KMS-11 (cell line): ENCODE measurements around the gene OR2C1.

ENCODE experiments used
- H2AFZ ChIP-seq: fragments of 200-600 bp; sonication (generic); 2 replicates; pipeline ENCODE4 v1.6.1; 2016; ENCODE audit warnings: antibody characterized with exemption, mixed run types, low read depth
- H3K27ac ChIP-seq: fragments of 200-600 bp; sonication (generic); 2 replicates; pipeline ENCODE4 v1.6.1; 2016; ENCODE audit warnings: mild to moderate bottlenecking, mixed run types
- H3K27me3 ChIP-seq: fragments of 200-600 bp; sonication (generic); 2 replicates; pipeline ENCODE4 v1.6.1; 2017; ENCODE audit warnings: mild to moderate bottlenecking, low read depth, mixed run types, moderate library complexity; ENCODE audit not compliant: insufficient read depth
- H3K36me3 ChIP-seq: fragments of 200-600 bp; sonication (generic); 2 replicates; pipeline ENCODE4 v1.6.1; 2017; ENCODE audit warnings: mild to moderate bottlenecking, mixed run types; ENCODE audit not compliant: insufficient read depth
- H3K4me1 ChIP-seq: fragments of 200-600 bp; sonication (generic); 2 replicates; pipeline ENCODE4 v1.6.1; 2016; ENCODE audit warnings: mild to moderate bottlenecking, low read depth, mixed run types; ENCODE audit not compliant: poor library complexity, severe bottlenecking
- H3K4me2 ChIP-seq: fragments of 200-600 bp; sonication (generic); 2 replicates; pipeline ENCODE4 v1.7.0; 2016; ENCODE audit warnings: mild to moderate bottlenecking, mixed run types
- H3K4me3 ChIP-seq: fragments of 200-600 bp; sonication (generic); IDR thresholded peaks from 2 replicates; pipeline ENCODE4 v1.6.1; 2017; ENCODE audit warnings: low read depth, low read length, mixed read lengths; ENCODE audit not compliant: insufficient read depth
- H3K79me2 ChIP-seq: fragments of 200-600 bp; sonication (generic); 2 replicates; pipeline ENCODE4 v1.6.1; 2016; ENCODE audit warnings: low read depth, mixed run types; ENCODE audit not compliant: insufficient read depth
- H3K9ac ChIP-seq: fragments of 200-600 bp; sonication (generic); 2 replicates; pipeline ENCODE4 v1.6.1; 2016; ENCODE audit warnings: mild to moderate bottlenecking, mixed run types
- H4K20me1 ChIP-seq: fragments of 200-600 bp; sonication (generic); 2 replicates; pipeline ENCODE4 v1.6.1; 2016; ENCODE audit warnings: mild to moderate bottlenecking, mixed run types; ENCODE audit not compliant: insufficient read depth
- CTCF ChIP-seq: fragments of 200-600 bp; sonication (generic); conservative IDR thresholded peaks from 2 replicates; pipeline ENCODE4 v1.6.1; 2017; ENCODE audit warnings: low read depth, mild to moderate bottlenecking, antibody characterized with exemption, low read length, moderate library complexity, mixed read lengths

OR2C1 gene

DNA sequence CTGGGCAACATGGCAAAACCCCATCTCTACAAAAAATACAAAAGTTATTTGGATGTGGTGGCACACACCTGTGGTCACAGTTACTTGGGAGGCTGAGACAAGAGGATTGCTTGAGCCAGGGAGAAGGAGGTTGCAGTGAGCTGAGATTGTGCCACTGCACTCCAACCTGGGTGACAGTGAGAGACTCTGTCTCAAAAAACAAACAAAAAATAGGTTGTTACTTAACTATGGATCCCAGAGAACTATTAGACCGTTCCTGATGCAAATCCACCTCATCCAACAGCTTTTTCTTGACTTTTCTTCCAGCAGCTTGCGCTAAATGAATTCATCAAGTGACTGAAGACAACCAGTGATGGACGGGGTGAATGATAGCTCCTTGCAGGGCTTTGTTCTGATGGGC, at the start of gene OR2C1:
Gene OR2C1 (plus strand): TSS at position 301 of the 400 bp plus-strand sequence. CDS start 52 bp downstream, at position 353.
- Histone ChIP-seq H2AFZ (no peak within 1 kb of the TSS), H3K27me3 (no peaks in the 10 kb centered on the region), H4K20me1 (no peaks in the 10 kb centered on the region), H3K9ac (no peak within 1 kb of the TSS), H3K79me2 (no peaks in the 10 kb centered on the region; the same call in 1 of the 2 replicates), H3K36me3 (no peaks in the 10 kb centered on the region), H3K27ac (no peak within 1 kb of the TSS), H3K4me2 (no peak within 1 kb of the TSS; the same call in 1 of the 2 replicates), H3K4me1 (peaks cover 32% of the 10 kb centered on the region), H3K4me3 (no peak within 1 kb of the TSS)
- no peak for TF ChIP-seq CTCF

DNA sequence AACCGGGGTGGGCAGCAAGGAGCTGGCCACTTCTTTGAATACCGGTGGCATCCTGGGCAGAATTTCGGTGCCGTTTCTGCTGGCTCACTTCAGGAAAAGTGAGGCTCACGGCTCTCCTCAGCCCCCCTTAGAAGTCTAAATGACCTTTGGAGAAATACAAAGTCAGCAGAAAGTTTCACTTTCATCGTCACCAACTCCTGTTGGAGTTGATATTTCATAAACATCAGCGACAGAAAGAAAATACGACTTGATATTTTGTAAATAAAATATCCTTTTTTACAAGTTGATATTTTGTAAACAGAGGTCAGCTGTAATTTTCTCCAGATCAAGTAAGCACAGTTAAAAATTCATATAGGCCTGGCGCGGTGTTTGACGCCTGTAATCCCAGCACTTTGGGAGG, 49.6 kb upstream of the OR2C1 start:
- peaks cover 20% of the 10 kb centered on the region for H3K79me2 ChIP-seq
- H3K36me3 ChIP-seq, result peaks cover 12% of the 10 kb centered on the region; the same call in 1 of the 2 replicates
- peak overlapping the region; percentile 79; the same call in 1 of the 2 replicates for H2AFZ ChIP-seq
- TF ChIP-seq CTCF, result no peak
- H3K9ac ChIP-seq, result peak overlapping the region; percentile 74; the same call in 1 of the 2 replicates
- peak overlapping the region; percentile 50 for H3K4me2 ChIP-seq
- H3K4me1 ChIP-seq, result peaks cover 16% of the 10 kb centered on the region
- peak overlapping the region; percentile 84; the same call in 1 of the 2 replicates for H3K27ac ChIP-seq
- peak overlapping the region; percentile 22 for H3K4me3 ChIP-seq
- H3K27me3 ChIP-seq, result no peaks in the 10 kb centered on the region
- H4K20me1 ChIP-seq, result no peaks in the 10 kb centered on the region

- Histone ChIP-seq H3K4me2 (no peak overlapping the region), H2AFZ (no peak overlapping the region), H3K9ac (no peak overlapping the region), H3K27me3 (no peaks in the 10 kb centered on the region), H3K36me3 (peaks cover 13% of the 10 kb centered on the region; the same call in 1 of the 2 replicates), H4K20me1 (no peaks in the 10 kb centered on the region), H3K27ac (no peak overlapping the region), H3K79me2 (peaks cover 14% of the 10 kb centered on the region), H3K4me3 (no peak overlapping the region), H3K4me1 (peaks cover 18% of the 10 kb centered on the region)
- TF ChIP-seq CTCF, result no peak
Observed at GRCh38 chr16:3311496-3311895, 44.2 kb upstream of the OR2C1 start.

DNA sequence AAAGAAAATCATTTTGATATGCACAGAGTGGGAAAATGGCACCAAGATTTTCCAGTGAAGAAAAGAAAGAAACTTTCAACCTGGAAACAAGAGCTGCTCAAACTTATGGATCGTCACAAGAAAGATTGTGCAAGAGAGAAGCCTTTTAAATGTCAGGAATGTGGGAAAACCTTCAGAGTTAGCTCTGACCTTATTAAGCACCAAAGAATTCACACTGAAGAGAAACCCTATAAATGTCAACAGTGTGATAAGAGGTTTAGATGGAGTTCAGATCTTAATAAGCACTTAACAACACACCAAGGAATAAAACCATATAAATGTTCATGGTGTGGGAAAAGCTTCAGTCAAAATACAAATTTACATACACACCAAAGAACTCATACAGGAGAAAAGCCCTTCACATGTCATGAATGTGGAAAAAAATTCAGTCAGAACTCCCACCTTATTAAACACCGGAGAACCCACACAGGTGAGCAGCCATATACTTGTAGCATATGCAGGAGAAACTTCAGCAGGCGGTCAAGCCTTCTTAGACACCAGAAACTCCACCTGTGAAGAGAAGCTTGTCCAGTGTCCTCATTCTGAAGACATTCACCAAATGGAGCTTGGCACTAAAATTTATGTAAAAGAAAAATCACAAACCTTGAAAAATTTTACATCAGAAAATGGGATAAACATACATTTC, 38.2 kb upstream of the OR2C1 start:
- H3K4me2 ChIP-seq, result no peak overlapping the region
- no peak overlapping the region for H3K9ac ChIP-seq
- TF ChIP-seq CTCF, result 0 out of 2 replicates have a peak, but pooled peaks have one; percentile 17
- no peaks in the 10 kb centered on the region for H3K27me3 ChIP-seq
- no peaks in the 10 kb centered on the region for H3K79me2 ChIP-seq
- no peak overlapping the region for H3K27ac ChIP-seq
- H4K20me1 ChIP-seq, result no peaks in the 10 kb centered on the region
- H2AFZ ChIP-seq, result no peak overlapping the region
- no peak overlapping the region for H3K4me3 ChIP-seq
- no peaks in the 10 kb centered on the region for H3K4me1 ChIP-seq
- peaks cover 17% of the 10 kb centered on the region; the same call in 1 of the 2 replicates for H3K36me3 ChIP-seq
